Activated naive CD4-positive, alpha-beta T cell (primary cell): ENCODE results near the gene DOK1.
"Not testable (repeated sequence)": the region's sequence is repeated elsewhere in the genome, so short reads cannot be mapped to it uniquely, and the experiment has no call there.

Experiments used
- DNase-seq, 4 experiments: peaks; one replicate each; lab custom pipeline; 2025; lab: John Stamatoyannopoulos, UW

The DOK1 gene

DNA sequence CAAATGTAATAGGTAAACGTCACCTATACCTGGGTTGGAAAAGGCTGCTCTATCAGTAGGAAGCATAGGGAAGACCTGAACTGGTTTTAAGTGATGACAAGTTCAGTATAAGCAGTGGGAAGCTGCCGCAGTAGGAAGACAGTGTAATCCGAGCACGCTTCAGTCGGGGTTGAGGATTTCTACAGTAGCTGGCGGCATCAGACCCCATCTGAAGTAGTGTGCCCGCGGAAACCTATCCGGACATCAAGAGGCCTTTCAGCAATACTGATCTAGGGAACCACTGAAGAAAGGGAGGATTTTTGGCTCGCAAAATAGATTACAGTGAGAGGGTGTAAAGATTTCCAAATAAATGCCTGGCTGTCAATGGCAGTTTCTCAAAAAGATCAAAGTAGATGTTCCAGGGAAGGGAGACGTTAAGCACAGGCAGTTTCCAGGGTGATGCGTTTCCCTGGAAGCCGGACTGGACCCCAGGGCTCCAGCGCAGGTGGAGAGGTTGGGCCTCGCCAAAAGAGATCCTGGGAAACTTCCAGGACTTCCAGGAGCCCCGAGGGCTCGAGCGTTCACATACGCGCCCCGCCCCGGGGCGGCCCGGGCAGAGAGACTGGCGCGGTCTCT is 6.1 kb upstream of the DOK1 start:
- DNase-seq, result no peak

GRCh38 chr2:74548900-74549826 is 5.4 kb upstream of the DOK1 start:
- no peak for DNase-seq

- no peak for DNase-seq
Measured at GRCh38 chr2:74550231-74550630, 4.3 kb upstream of the DOK1 start.

DNA sequence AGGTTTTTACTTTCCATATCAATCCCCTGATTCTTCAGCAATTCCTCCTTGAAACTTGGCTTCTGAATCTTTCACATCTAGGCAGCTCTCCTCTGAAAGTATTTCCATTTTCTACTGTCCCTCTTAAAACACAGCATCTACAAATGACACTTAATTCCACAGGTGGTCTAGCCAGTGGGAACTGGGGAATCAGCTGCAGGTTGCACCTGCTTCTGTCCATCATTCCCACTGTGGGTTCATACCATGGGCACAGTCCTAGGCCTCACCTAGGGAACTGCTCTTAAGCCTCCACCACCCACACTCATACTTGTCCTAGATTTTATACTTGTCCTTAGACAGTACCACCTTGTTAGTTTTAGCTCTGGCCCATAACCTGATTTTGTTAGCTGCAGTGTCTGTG is 3.0 kb upstream of the DOK1 start:
- no peak for DNase-seq

- no peak for DNase-seq
Measured at GRCh38 chr2:74551942-74552913, 2.3 kb upstream of the DOK1 start.

DNA sequence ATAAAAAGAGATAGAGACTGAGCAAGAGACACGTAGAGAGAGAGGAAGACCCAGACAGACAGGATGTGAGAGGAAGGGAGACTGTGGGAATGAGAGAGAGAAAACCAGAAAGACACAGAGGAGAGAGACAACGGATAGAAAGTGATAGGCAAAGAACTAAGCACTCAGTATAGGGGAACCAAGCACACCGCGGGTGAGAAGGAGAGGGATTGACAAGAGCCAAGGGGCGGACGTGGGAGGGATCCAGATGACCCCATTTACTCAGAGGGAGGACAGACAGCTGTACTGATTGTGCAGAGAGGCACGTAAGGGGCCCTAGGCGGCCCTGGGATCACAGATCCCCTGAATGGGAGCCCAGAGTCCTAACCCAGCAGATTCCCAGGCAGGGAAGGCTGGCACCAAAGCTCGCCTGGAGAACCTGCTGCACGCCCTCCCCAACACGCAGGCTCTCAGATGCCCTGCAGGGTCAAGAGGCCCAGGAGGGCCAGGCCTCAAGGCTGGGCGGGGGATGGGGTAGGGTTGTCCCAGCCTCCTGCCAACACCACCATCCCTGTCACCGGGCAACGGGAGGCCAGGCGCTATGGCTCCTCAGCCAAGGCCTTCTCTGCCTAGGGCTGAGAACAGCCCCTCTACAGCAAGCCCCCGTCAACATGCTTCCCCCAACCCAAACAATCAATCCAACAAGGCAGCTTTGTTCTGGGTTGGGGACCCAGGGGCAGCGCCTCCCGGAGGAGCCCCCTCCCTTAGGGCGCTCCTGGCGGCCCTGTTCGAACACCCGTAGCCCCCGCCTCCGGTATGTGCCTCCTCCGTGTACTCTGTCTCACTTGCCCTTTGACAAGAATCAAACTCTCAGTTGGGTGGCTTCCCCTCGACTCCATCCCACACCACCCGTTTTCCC is 1.4 kb upstream of the DOK1 start:
- no peak for DNase-seq

DNA sequence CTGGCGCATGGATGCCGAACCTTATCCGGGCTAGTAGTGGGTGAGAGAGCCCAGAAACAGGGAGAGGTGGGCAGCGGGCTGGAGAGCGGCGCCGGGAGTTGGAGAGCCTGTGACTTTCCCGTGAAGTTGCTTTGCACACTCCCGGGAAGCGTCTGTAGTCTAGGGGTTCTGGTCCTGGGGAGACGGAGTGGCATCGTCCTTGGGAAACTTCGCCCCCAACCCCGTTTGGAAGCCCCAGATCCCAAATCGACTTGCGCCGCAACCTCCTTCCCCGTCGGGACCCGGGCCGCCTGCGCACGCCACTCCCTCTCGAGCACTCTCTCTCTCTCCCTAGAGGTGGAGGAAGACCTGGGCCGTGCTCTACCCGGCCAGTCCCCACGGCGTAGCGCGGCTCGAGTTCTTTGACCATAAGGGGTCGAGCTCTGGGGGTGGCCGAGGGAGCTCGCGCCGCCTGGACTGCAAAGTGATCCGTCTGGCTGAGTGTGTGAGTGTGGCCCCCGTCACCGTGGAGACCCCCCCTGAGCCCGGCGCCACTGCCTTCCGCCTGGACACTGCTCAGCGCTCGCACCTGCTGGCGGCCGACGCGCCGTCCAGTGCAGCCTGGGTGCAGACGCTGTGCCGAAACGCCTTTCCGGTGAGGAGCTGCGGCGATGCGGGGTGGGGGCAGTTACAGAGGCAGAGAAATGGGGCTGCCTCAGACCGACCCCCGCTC is 456 bp downstream of the DOK1 start:
- peak in 1 of 4 experiments; percentile 27 for DNase-seq

GRCh38 chr2:74555610-74556103 is 1.1 kb downstream of the DOK1 start:
- DNase-seq, result no peak

- no peak for DNase-seq
Measured at GRCh38 chr2:74556159-74556558, 1.6 kb downstream of the DOK1 start.

- DNase-seq, result no peak
Measured at GRCh38 chr2:74556831-74557370, 2.4 kb downstream of the DOK1 start.

GRCh38 chr2:74558284-74559230 is 4.0 kb downstream of the DOK1 start:
- no peak for DNase-seq

DNA sequence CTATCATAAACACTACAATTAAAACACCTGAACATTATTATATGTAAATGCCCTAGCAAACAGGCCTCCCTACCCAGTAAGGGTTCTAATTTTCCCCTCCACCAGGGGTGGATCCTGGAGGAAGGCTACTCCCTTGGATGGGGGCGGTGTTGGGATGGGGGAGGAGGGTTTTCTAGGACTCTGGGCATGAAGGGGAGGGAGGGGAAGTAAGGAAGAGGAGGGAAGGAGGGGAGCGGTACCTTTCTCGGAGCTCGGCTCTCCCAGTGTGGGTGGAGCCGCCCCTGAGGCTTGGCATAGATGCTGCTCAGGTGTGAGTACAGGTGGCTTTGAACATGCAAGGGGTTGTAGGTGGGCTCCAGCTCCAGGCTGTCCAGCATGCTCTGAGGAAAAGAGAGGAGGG is 5.4 kb downstream of the DOK1 start:
- DNase-seq, result no peak

DNA sequence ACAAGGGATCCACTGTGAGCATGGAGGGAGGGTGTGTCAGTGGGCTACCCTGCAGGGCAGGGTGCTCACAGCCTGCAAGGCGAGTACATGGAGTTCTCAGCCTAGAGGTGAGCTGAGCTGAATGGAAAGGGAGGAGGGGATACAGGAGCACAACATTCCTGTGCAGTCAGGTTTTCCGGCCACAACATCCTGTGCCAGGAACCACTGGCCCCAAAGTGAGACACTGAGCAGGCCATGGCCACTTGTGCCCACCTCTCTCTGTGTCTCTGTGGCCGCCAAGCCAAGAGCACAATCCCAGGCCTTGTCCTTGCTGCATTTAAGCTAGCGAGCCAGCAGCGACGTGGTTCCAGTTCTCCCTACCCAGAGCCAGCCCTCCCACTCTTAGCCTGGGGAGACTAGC is 6.1 kb downstream of the DOK1 start:
- DNase-seq, result no peak

GRCh38 chr2:74561022-74561421 is 6.5 kb downstream of the DOK1 start:
- not testable (repeated sequence) for DNase-seq

DNA sequence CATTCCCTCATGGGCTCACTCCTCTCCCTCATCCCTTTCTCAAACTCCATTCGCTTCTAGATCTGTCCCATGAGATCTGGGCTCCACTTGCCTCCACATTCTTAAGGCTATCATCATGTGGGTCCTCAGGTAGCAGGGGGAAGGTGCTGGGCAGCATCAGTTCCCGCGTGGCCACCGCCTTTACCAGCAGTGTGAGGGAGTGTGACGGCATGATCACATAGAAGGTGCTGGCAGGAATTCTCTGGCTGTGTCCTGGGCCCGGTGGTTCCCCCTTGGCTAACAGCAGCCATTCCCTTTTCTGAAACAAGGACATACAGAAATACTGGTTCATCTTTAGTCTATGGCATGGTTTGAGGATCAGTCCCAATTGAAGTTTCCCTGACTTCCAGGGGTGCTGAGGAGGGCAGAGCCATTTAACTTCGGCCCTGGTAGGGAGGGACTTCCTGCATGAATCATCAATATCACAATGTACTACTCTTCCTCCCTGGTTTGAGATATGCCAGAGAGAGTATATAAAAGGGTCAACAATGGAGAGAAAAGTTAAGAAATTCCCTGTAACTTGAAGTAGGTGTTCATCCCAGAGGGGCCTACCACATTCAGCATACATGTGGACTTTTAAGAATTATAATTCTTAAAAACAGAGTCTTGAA is 7.7 kb downstream of the DOK1 start:
- DNase-seq, result no peak

DNA sequence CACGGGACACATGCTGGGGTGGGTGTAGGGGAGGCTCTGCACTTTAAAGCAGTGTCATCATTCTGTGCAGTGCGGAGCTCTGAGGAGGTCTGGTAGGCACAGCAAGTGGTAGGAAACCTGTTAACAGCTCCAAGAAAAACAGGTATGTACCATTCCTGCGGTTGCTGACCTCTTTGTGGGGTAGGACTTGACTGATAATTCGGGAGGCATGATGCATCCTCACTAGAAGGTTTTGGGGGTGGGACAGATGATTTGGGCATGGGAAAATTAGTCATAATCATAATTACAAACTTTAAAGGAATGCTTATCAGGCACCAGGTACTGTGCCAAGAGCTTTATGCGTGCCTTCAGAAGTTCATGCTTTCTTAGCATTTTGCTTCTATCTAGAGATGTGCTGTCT is 9.7 kb downstream of the DOK1 start:
- no peak for DNase-seq

DNA sequence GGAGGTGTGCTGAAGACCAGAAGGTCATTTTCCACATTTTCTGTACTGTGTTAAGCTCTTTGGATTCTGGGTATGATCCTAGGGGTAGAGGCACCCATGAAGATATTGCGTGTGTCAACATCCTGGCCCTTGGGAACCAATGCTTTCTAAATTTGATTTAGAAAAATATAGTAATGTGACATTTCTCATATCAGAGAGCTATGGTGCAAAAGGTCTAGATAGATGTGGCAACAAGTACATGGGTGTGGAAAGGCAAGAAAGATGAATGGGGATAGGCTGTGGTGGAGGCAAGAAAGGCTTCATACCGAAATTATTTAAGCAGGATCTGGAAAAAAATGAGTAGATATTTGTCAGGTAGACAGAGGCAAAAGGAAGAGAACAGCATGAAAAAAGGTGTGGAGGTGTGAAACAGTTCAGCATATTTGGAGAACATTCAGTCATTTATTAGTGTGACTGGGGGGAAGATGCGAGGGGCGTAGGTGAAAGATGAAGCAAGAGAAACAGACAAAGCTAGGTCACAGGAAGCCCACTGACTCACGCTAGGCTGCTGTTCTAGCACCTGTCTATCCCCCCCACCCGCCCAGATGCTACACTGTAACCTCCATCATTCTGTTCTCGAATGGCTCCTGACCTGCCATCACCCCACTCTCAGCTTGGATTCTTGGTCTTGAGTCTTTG is 11.7 kb downstream of the DOK1 start:
- DNase-seq, result no peak

DNA sequence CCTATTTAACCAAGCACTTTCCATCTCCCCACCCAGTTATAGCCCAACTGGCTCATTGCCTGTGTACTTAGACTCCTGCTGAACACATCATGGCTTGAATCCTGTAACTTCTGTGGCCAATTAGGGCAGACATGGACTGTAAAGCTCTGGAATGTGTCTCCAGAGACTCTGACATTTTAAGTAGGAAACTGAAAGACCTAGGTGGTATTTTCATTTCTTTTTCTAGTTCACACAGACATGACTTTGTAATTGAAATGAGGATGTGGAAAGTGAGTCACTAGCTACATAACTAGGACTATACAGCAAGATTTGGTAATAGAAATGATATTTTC is 12.2 kb downstream of the DOK1 start:
- no peak for DNase-seq
